ENCODE results near the gene ITPKB.
"Not testable (repeated sequence)": the region's sequence is repeated elsewhere in the genome, so short reads cannot be mapped to it uniquely, and the experiment has no call there.

ITPKB gene

DNA sequence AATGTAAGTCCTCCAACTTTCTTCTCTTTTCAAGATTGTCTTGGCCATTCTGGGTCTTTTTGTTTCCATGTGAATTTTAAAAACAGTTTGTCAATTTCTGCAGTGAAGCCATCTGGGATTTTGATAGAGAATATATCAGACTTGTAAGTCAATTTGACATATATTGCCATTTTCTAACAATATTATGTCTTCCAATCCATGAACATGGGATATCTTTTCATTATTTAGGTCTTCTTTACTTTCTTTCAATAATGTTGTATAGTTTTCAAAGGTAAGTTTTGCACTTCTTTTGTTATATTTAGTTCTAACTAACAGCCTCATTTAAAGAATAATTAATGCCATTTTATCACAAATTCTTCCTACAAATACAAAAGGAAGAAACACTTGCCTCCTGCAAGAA, 117.1 kb downstream of the ITPKB start:
- Histone ChIP-seq H3K4me1 (peaks cover 0 to 13% (median 8%) of the 10 kb centered on the region in 4 donors), H3K27me3 (no peaks in the 10 kb centered on the region), H3K27ac (no peak overlapping the region), H3K36me3 (no peaks in the 10 kb centered on the region), H3K9me3 (peaks cover 0 to 4% (median 4%) of the 10 kb centered on the region in 3 donors), H3K4me3 (no peak overlapping the region)
- intact Hi-C loops (cut with DNase I; ENCODE audit: low total_unique reads) = no loop called here
- TF ChIP-seq, protein P1, sequence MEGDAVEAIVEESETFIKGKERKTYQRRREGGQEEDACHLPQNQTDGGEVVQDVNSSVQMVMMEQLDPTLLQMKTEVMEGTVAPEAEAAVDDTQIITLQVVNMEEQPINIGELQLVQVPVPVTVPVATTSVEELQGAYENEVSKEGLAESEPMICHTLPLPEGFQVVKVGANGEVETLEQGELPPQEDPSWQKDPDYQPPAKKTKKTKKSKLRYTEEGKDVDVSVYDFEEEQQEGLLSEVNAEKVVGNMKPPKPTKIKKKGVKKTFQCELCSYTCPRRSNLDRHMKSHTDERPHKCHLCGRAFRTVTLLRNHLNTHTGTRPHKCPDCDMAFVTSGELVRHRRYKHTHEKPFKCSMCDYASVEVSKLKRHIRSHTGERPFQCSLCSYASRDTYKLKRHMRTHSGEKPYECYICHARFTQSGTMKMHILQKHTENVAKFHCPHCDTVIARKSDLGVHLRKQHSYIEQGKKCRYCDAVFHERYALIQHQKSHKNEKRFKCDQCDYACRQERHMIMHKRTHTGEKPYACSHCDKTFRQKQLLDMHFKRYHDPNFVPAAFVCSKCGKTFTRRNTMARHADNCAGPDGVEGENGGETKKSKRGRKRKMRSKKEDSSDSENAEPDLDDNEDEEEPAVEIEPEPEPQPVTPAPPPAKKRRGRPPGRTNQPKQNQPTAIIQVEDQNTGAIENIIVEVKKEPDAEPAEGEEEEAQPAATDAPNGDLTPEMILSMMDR (IDR thresholded peaks at IDR 0.05) = no peak
- no peak for DNase-seq

DNA sequence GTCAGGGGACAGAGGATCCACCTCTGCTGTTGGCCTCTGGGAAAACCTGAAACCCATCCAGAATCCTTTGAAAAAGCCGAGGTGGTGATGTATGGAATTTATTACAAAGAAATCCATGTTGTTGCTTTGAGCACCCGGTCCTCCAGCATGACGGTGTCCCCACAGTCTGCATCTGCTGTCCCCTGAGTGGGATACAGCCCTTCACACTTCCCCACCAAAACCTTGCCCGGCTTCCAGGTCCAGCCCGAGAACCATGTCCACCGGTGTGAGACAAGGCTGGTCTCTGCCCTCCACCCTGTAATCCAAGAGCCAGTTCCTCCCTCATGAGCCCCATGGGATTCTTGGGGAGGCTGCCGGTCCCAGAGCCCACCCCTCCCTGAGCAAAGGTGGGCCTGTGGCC, 120.1 kb downstream of the ITPKB start:
- TF ChIP-seq, protein P1 (IDR thresholded peaks at IDR 0.05) = no peak
- Histone ChIP-seq H3K9me3 (peaks cover 0 to 4% (median 4%) of the 10 kb centered on the region in 3 donors), H3K27me3 (no peaks in the 10 kb centered on the region), H3K27ac (no peak overlapping the region), H3K4me3 (no peak overlapping the region), H3K36me3 (no peaks in the 10 kb centered on the region), H3K4me1 (no peaks in the 10 kb centered on the region)
- intact Hi-C loops (cut with DNase I; ENCODE audit: low total_unique reads) = no loop called here
- DNase-seq = peak in 1 of 2 donors; percentile 24

DNA sequence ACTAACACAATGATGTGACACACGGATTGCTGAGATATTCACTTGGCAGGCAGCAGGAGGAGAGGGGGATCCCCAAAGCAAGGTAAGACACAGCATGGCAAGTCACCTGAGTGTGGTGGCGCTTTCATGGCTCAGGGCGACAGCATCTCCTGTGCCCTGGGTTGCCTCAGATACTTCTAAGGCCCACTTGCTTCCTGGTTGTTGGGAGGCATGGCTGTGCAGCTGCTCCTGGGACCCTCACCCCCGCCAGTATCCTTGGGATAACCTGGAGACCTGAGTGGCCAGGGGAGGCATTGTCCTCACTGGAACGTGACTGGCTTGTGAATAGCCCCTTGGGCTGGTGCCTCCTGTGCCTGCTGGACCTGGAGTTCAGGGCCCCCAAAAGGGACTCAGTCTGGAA, 120.7 kb downstream of the ITPKB start:
- Histone ChIP-seq H3K27me3 (no peaks in the 10 kb centered on the region), H3K4me1 (no peaks in the 10 kb centered on the region), H3K4me3 (no peak overlapping the region), H3K27ac (no peak overlapping the region), H3K9me3 (peaks cover 0 to 4% (median 4%) of the 10 kb centered on the region in 3 donors), H3K36me3 (no peaks in the 10 kb centered on the region)
- DNase-seq = peak in 1 of 2 donors; percentile 31
- intact Hi-C loops (cut with DNase I; ENCODE audit: low total_unique reads) = no loop called here
- TF ChIP-seq, protein P1 (IDR thresholded peaks at IDR 0.05) = no peak

DNA sequence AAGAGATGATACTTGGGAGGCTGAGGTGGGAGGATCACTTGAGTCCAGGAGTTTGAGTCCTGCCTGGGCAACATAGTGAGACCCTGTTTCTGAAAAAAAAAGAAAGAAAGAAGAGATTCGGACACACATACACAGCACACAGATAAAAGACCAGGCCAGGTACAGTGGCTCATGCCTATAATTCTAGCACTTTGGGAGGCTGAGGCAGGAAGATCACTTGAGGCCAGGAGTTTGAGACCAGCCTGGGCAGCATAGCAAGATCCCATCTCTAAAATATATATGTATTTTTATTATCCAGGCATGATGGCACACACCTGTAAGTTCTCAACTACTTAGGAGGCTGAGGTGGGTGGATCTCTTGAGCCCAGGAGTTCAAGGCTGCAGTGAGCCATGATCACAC, 121.4 kb downstream of the ITPKB start:
- H3K27ac ChIP-seq; H3K4me1 ChIP-seq; intact Hi-C loops (cut with DNase I; ENCODE audit: low total_unique reads); H3K27me3 ChIP-seq; H3K4me3 ChIP-seq; H3K36me3 ChIP-seq; H3K9me3 ChIP-seq: not testable (repeated sequence)
- peak in 1 of 2 donors; percentile 7 for DNase-seq

DNA sequence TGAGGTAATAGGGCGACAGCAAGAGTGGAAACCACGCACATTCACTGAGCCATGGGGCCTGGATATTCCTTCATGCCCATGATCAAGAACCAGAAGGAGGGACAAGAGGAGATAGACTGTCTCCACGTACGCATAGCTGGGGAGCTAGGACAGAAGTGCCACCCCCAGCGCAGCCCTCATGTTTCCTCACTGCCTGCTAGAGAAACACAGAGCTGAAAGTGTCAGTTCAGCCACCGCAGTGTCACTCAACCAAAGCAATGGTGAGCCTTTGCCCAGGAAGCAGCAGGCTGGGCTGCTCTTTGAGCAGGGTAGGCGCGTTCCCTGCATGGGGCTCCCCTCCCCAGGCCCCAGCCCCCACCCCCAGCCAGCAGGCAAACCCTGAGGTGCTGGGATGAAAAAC, 122.0 kb downstream of the ITPKB start:
- H3K4me1 ChIP-seq = no peaks in the 10 kb centered on the region
- no peaks in the 10 kb centered on the region for H3K27me3 ChIP-seq
- DNase-seq = peak in 1 of 2 donors; percentile 15
- H3K27ac ChIP-seq = no peak overlapping the region
- peaks cover 0 to 4% (median under 1%) of the 10 kb centered on the region in 3 donors for H3K9me3 ChIP-seq
- intact Hi-C loops (cut with DNase I; ENCODE audit: low total_unique reads) = no loop called here
- H3K36me3 ChIP-seq = no peaks in the 10 kb centered on the region
- H3K4me3 ChIP-seq = no peak overlapping the region
- TF ChIP-seq, protein P1 (IDR thresholded peaks at IDR 0.05) = no peak

DNA sequence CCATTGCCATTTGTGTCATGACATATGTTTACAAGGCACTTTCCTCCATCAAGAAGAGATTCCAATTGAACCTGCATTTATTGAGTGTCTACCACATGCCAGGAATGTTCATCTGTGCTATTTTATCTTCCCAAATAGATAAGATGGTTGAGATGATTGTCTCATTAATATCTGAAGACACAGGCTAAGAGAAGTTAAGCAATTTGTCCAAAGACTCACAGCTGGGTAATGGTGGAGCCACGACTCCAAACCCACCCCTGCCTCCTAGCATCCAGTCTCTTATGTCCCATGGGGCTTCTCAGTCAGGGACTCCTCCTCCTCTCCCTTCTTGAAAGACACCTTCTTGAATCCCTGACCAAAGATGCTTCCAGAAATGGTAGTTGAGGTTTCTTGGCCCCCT, 122.4 kb downstream of the ITPKB start:
- no peak overlapping the region for H3K27ac ChIP-seq
- TF ChIP-seq, protein P1 (IDR thresholded peaks at IDR 0.05) = no peak
- no peaks in the 10 kb centered on the region for H3K27me3 ChIP-seq
- H3K36me3 ChIP-seq = no peaks in the 10 kb centered on the region
- H3K9me3 ChIP-seq = no peaks in the 10 kb centered on the region
- intact Hi-C loops (cut with DNase I; ENCODE audit: low total_unique reads) = no loop called here
- peak; percentile 11 to 28 for DNase-seq
- H3K4me1 ChIP-seq = no peaks in the 10 kb centered on the region
- no peak overlapping the region for H3K4me3 ChIP-seq

Data from tibial artery (tissue), 4 donors.